ENCODE results near the gene DFFB.

Gene DFFB

DNA sequence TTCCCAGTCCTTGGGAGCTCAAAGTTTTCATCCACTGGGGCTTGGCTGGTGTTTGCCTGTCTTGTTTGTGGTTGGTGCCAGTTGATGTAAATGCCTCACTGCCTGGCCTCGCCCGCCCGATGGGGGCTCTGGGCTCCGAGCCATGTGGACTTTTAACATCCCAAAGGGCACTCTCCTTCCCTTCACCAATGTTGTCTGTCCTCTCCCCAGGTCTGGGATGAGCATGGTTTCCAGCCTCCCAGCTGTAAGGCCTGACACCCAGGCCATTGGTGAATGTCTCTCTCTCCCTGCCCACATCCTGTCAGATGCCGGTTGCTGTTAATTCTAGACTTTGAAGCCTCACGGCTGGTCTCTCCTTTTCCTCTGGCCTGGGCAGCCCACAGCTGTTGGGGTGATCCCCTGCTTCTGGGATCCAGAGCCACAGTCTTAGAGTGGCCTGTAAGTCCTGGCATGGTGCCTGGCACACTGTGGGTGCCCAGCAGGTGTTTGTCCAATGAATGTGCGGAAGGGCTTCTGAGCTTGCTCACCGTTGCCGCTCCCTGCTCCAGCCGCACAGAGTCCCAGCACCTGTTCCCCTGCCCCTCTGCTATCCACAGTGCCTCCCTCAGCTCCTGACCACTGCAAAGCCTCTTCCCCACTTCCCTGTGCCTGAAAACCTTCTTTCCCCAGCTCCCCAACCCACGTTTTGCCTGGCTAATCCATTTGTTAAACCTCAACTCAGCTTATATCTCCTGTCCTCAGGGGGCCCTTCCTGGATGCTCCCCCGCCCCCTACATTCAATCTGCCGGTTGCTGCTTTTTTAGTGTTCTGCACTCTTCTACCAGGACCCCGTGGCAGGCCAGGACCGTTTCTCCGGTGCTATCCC is 46.1 kb downstream of the DFFB start:
- Histone ChIP-seq H3K4me3 (ENCODE audit: low read length in 2 of 2) (no peak overlapping the region), H3K27ac (ENCODE audit: low read length) (no peak overlapping the region), H3K36me3 (ENCODE audit: control insufficient read depth in 2 of 2, insufficient read depth in 2 of 2, low read length in 2 of 2) (no peaks in the 10 kb centered on the region), H3K9me3 (ENCODE audit: control insufficient read depth in 2 of 2, low read length in 2 of 2) (no peaks in the 10 kb centered on the region), H3K27me3 (ENCODE audit: control insufficient read depth in 1 of 2, insufficient read depth in 2 of 2, low read length in 2 of 2) (peaks cover 0 to 4% of the 10 kb centered on the region in 2 donors), H3K4me1 (ENCODE audit: control insufficient read depth, insufficient read depth, low read length) (peaks cover 11% of the 10 kb centered on the region), H3K9ac (ENCODE audit: low read length in 2 of 2) (no peak overlapping the region)

GRCh38 chr1:3904006-3904842 is 46.9 kb downstream of the DFFB start:
- Histone ChIP-seq H3K4me1 (ENCODE audit: control insufficient read depth, insufficient read depth, low read length) (peaks cover 9% of the 10 kb centered on the region), H3K9me3 (ENCODE audit: control insufficient read depth in 2 of 2, low read length in 2 of 2) (no peaks in the 10 kb centered on the region), H3K27ac (ENCODE audit: low read length) (no peak overlapping the region), H3K36me3 (ENCODE audit: control insufficient read depth in 2 of 2, insufficient read depth in 2 of 2, low read length in 2 of 2) (no peaks in the 10 kb centered on the region), H3K27me3 (ENCODE audit: control insufficient read depth in 1 of 2, insufficient read depth in 2 of 2, low read length in 2 of 2) (peaks cover 0 to 4% of the 10 kb centered on the region in 2 donors), H3K9ac (ENCODE audit: low read length in 2 of 2) (no peak overlapping the region), H3K4me3 (ENCODE audit: low read length in 2 of 2) (no peak overlapping the region)

- Histone ChIP-seq H3K4me1 (ENCODE audit: control insufficient read depth, insufficient read depth, low read length) (peaks cover 3% of the 10 kb centered on the region), H3K4me3 (ENCODE audit: low read length in 2 of 2) (no peak overlapping the region), H3K36me3 (ENCODE audit: control insufficient read depth in 2 of 2, insufficient read depth in 2 of 2, low read length in 2 of 2) (no peaks in the 10 kb centered on the region), H3K9ac (ENCODE audit: low read length in 2 of 2) (no peak overlapping the region), H3K27ac (ENCODE audit: low read length) (no peak overlapping the region), H3K9me3 (ENCODE audit: control insufficient read depth in 2 of 2, low read length in 2 of 2) (no peaks in the 10 kb centered on the region), H3K27me3 (ENCODE audit: control insufficient read depth in 1 of 2, insufficient read depth in 2 of 2, low read length in 2 of 2) (peaks cover 0 to 4% of the 10 kb centered on the region in 2 donors)
Measured at GRCh38 chr1:3904843-3905185, 47.5 kb downstream of the DFFB start.

DNA sequence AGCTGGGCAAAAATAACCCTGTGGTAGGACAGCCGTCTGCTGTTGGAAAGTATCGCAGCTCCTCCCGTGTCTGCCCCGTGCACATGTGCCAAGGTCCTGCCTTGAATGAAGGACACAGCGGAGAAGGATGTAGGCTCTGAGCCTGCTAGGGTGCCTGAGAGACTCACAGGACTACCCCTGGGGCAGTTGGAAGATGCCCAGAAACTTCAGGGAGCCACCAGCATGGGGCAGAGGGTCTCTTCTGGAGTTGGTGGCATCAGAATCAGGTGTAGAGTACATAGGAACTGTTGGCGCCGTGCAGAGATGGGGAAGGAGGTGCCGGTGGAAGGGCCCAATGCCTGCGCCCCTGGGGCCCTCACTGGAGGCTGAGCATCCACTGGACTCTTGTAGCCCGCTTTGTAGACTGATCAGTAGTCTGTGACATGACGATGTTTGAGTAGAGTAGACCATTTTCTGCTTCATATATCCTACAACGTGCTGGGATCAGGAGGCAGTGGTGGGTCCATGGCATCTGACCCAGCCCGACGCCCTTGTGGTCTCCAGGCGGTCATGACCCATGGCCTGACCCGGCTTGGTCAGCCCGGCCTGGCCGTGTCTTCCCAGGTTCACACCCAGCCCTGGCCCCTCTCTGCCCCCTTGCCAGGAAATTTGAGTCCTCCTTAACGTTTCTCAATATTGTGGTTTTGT is 48.1 kb downstream of the DFFB start:
- no peaks in the 10 kb centered on the region for H3K9me3 ChIP-seq (ENCODE audit: control insufficient read depth in 2 of 2, low read length in 2 of 2)
- no peak overlapping the region for H3K9ac ChIP-seq (ENCODE audit: low read length in 2 of 2)
- H3K4me3 ChIP-seq (ENCODE audit: low read length in 2 of 2), result no peak overlapping the region
- H3K27me3 ChIP-seq (ENCODE audit: control insufficient read depth in 1 of 2, insufficient read depth in 2 of 2, low read length in 2 of 2), result peaks cover 0 to 9% of the 10 kb centered on the region in 2 donors
- no peak overlapping the region for H3K27ac ChIP-seq (ENCODE audit: low read length)
- H3K36me3 ChIP-seq (ENCODE audit: control insufficient read depth in 2 of 2, insufficient read depth in 2 of 2, low read length in 2 of 2), result no peaks in the 10 kb centered on the region
- peaks cover 2% of the 10 kb centered on the region for H3K4me1 ChIP-seq (ENCODE audit: control insufficient read depth, insufficient read depth, low read length)

GRCh38 chr1:3905953-3906671 is 48.8 kb downstream of the DFFB start:
- Histone ChIP-seq H3K36me3 (ENCODE audit: control insufficient read depth in 2 of 2, insufficient read depth in 2 of 2, low read length in 2 of 2) (no peaks in the 10 kb centered on the region), H3K27ac (ENCODE audit: low read length) (no peak overlapping the region), H3K9ac (ENCODE audit: low read length in 2 of 2) (no peak overlapping the region), H3K27me3 (ENCODE audit: control insufficient read depth in 1 of 2, insufficient read depth in 2 of 2, low read length in 2 of 2) (peaks cover 0 to 14% of the 10 kb centered on the region in 2 donors), H3K4me3 (ENCODE audit: low read length in 2 of 2) (no peak overlapping the region), H3K4me1 (ENCODE audit: control insufficient read depth, insufficient read depth, low read length) (peaks cover 2% of the 10 kb centered on the region), H3K9me3 (ENCODE audit: control insufficient read depth in 2 of 2, low read length in 2 of 2) (no peaks in the 10 kb centered on the region)

- Histone ChIP-seq H3K4me1 (ENCODE audit: control insufficient read depth, insufficient read depth, low read length) (peaks cover 2% of the 10 kb centered on the region), H3K9me3 (ENCODE audit: control insufficient read depth in 2 of 2, low read length in 2 of 2) (no peaks in the 10 kb centered on the region), H3K27me3 (ENCODE audit: control insufficient read depth in 1 of 2, insufficient read depth in 2 of 2, low read length in 2 of 2) (peaks cover 1 to 16% of the 10 kb centered on the region in 2 donors), H3K4me3 (ENCODE audit: low read length in 2 of 2) (no peak overlapping the region), H3K27ac (ENCODE audit: low read length) (no peak overlapping the region), H3K36me3 (ENCODE audit: control insufficient read depth in 2 of 2, insufficient read depth in 2 of 2, low read length in 2 of 2) (no peaks in the 10 kb centered on the region), H3K9ac (ENCODE audit: low read length in 2 of 2) (no peak overlapping the region)
Measured at GRCh38 chr1:3906672-3907020, 49.4 kb downstream of the DFFB start.

- H3K9ac ChIP-seq (ENCODE audit: low read length in 2 of 2), result no peak overlapping the region
- peaks cover 6 to 16% of the 10 kb centered on the region in 2 donors for H3K27me3 ChIP-seq (ENCODE audit: control insufficient read depth in 1 of 2, insufficient read depth in 2 of 2, low read length in 2 of 2)
- H3K4me1 ChIP-seq (ENCODE audit: control insufficient read depth, insufficient read depth, low read length), result peaks cover 2% of the 10 kb centered on the region
- no peak overlapping the region for H3K27ac ChIP-seq (ENCODE audit: low read length)
- no peaks in the 10 kb centered on the region for H3K36me3 ChIP-seq (ENCODE audit: control insufficient read depth in 2 of 2, insufficient read depth in 2 of 2, low read length in 2 of 2)
- H3K4me3 ChIP-seq (ENCODE audit: low read length in 2 of 2), result no peak overlapping the region
- no peaks in the 10 kb centered on the region for H3K9me3 ChIP-seq (ENCODE audit: control insufficient read depth in 2 of 2, low read length in 2 of 2)
Measured at GRCh38 chr1:3907031-3907534, 49.8 kb downstream of the DFFB start.

GRCh38 chr1:3907621-3908165 is 50.4 kb downstream of the DFFB start:
- Histone ChIP-seq H3K36me3 (ENCODE audit: control insufficient read depth in 2 of 2, insufficient read depth in 2 of 2, low read length in 2 of 2) (no peaks in the 10 kb centered on the region), H3K9me3 (ENCODE audit: control insufficient read depth in 2 of 2, low read length in 2 of 2) (no peaks in the 10 kb centered on the region), H3K4me1 (ENCODE audit: control insufficient read depth, insufficient read depth, low read length) (peaks cover 2% of the 10 kb centered on the region), H3K27me3 (ENCODE audit: control insufficient read depth in 1 of 2, insufficient read depth in 2 of 2, low read length in 2 of 2) (peaks cover 8 to 18% of the 10 kb centered on the region in 2 donors), H3K27ac (ENCODE audit: low read length) (no peak overlapping the region), H3K4me3 (ENCODE audit: low read length in 2 of 2) (no peak overlapping the region), H3K9ac (ENCODE audit: low read length in 2 of 2) (no peak overlapping the region)

DNA sequence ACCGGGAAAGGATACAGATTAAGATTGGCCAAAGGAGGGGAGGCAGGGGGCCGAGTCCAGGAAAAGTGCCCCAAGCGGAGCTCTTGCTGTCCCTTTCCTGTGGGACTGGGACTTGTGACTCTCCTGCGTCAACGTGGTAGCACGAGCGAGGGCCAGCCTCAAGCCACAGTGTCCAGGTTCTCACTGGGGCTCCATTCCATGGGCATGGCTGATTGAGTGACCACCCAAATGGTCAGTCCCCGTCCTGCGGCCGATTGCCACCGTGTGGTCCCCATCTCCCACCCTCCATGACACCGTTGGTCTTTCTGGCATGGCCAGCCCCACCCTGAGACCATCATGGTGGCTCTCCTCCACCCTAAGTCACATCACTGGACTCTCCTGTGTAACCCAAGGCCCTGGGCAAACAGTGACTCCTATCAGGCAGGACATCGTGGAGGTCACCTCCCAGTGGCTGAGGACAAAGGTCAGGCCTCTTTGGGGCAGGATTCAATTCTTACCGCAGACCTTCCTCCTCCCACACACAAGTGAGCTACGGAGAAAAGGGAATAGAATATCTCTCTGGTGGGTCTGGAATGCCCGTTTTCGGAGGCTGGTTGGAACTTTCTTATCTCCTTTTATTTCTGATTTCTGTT is 51.7 kb downstream of the DFFB start:
- Histone ChIP-seq H3K27ac (ENCODE audit: low read length) (no peak overlapping the region), H3K4me1 (ENCODE audit: control insufficient read depth, insufficient read depth, low read length) (no peaks in the 10 kb centered on the region), H3K9me3 (ENCODE audit: control insufficient read depth in 2 of 2, low read length in 2 of 2) (no peaks in the 10 kb centered on the region), H3K9ac (ENCODE audit: low read length in 2 of 2) (no peak overlapping the region), H3K36me3 (ENCODE audit: control insufficient read depth in 2 of 2, insufficient read depth in 2 of 2, low read length in 2 of 2) (no peaks in the 10 kb centered on the region), H3K4me3 (ENCODE audit: low read length in 2 of 2) (no peak overlapping the region), H3K27me3 (ENCODE audit: control insufficient read depth in 1 of 2, insufficient read depth in 2 of 2, low read length in 2 of 2) (peaks cover 8 to 21% of the 10 kb centered on the region in 2 donors)
